ENCODE measurements around the gene ALPK3. TPM values are rescaled to one million over a fixed set of nuclear protein-coding genes. Genes with fewer than 3 reads are reported as not detected.

ALPK3 gene
- total RNA-seq, 1 donor from 2014 or later = 181 TPM

- no peak for DNase-seq
- no peak for TF ChIP-seq CTCF (IDR thresholded peaks at IDR 0.05; ENCODE audit: borderline replicate concordance)
- Histone ChIP-seq H3K27ac (replicated peaks) (peak overlapping the region; percentile 96), H3K27me3 (ENCODE audit: low read depth) (no peaks in the 10 kb centered on the region), H3K4me3 (no peak overlapping the region), H3K36me3 (no peaks in the 10 kb centered on the region), H3K9me3 (replicated peaks) (no peaks in the 10 kb centered on the region), H3K4me1 (peaks cover 82% of the 10 kb centered on the region)
- intact Hi-C loops (cut with micrococcal nuclease) = no loop called here
These were observed 96.2 kb downstream of the ALPK3 start for GRCh38 chr15:84913360-84913723.

GRCh38 chr15:84914351-84914750 lies 97.2 kb downstream of the ALPK3 start:
- DNase-seq = no peak
- peak overlapping the region; percentile 3 for H3K4me3 ChIP-seq
- H3K9me3 ChIP-seq (replicated peaks) = no peaks in the 10 kb centered on the region
- peaks cover 75% of the 10 kb centered on the region for H3K4me1 ChIP-seq
- intact Hi-C loops (cut with micrococcal nuclease) = no loop called here
- H3K27me3 ChIP-seq (ENCODE audit: low read depth) = no peaks in the 10 kb centered on the region
- H3K36me3 ChIP-seq = no peaks in the 10 kb centered on the region
- no peak for TF ChIP-seq CTCF (IDR thresholded peaks at IDR 0.05; ENCODE audit: borderline replicate concordance)
- peak overlapping the region; percentile 96 for H3K27ac ChIP-seq (replicated peaks)

- H3K4me1 ChIP-seq = peaks cover 68% of the 10 kb centered on the region
- H3K27me3 ChIP-seq (ENCODE audit: low read depth) = no peaks in the 10 kb centered on the region
- peak overlapping the region; percentile 96 for H3K27ac ChIP-seq (replicated peaks)
- H3K36me3 ChIP-seq = no peaks in the 10 kb centered on the region
- H3K4me3 ChIP-seq = peak overlapping the region; percentile 9
- peak; percentile 86 for DNase-seq
- intact Hi-C loops (cut with micrococcal nuclease) = no loop called here
- TF ChIP-seq CTCF (IDR thresholded peaks at IDR 0.05; ENCODE audit: borderline replicate concordance) = peak; percentile 32
- no peaks in the 10 kb centered on the region for H3K9me3 ChIP-seq (replicated peaks)
These were observed 97.9 kb downstream of the ALPK3 start for GRCh38 chr15:84914909-84915605.

- H3K27ac ChIP-seq (replicated peaks) = peak overlapping the region; percentile 96
- H3K36me3 ChIP-seq = no peaks in the 10 kb centered on the region
- peak overlapping the region; percentile 9 for H3K4me3 ChIP-seq
- H3K27me3 ChIP-seq (ENCODE audit: low read depth) = no peaks in the 10 kb centered on the region
- no peak for DNase-seq
- peaks cover 63% of the 10 kb centered on the region for H3K4me1 ChIP-seq
- TF ChIP-seq CTCF (IDR thresholded peaks at IDR 0.05; ENCODE audit: borderline replicate concordance) = no peak
- no peaks in the 10 kb centered on the region for H3K9me3 ChIP-seq (replicated peaks)
- intact Hi-C loops (cut with micrococcal nuclease) = no loop called here
These were observed 98.4 kb downstream of the ALPK3 start for GRCh38 chr15:84915606-84915958.

- no peaks in the 10 kb centered on the region for H3K9me3 ChIP-seq (replicated peaks)
- H3K4me3 ChIP-seq = no peak overlapping the region
- H3K4me1 ChIP-seq = peaks cover 45% of the 10 kb centered on the region
- no peak for TF ChIP-seq CTCF (IDR thresholded peaks at IDR 0.05; ENCODE audit: borderline replicate concordance)
- no peak for DNase-seq
- intact Hi-C loops (cut with micrococcal nuclease) = no loop called here
- H3K27me3 ChIP-seq (ENCODE audit: low read depth) = no peaks in the 10 kb centered on the region
- H3K36me3 ChIP-seq = no peaks in the 10 kb centered on the region
- no peak overlapping the region for H3K27ac ChIP-seq (replicated peaks)
These were observed 100.3 kb downstream of the ALPK3 start for GRCh38 chr15:84917452-84917851.
